K562 treated with DMSO at 1 percent for 12 hours (cell line): Measurements from ENCODE around the gene STOML2. TPM values are rescaled to one million over a fixed set of nuclear protein-coding genes. Genes with fewer than 3 reads are reported as not detected.

ENCODE experiments used
- total RNA-seq: library from RNA; unstranded; fragments of 300-600 nt; gene quantifications from 2 replicates; pipeline ENCODE4 v1.2.3, GENCODE V29; 2022; ENCODE audit not compliant: insufficient read depth

Gene STOML2, protein sequence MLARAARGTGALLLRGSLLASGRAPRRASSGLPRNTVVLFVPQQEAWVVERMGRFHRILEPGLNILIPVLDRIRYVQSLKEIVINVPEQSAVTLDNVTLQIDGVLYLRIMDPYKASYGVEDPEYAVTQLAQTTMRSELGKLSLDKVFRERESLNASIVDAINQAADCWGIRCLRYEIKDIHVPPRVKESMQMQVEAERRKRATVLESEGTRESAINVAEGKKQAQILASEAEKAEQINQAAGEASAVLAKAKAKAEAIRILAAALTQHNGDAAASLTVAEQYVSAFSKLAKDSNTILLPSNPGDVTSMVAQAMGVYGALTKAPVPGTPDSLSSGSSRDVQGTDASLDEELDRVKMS
- 135 and 175 TPM in 2 replicates for total RNA-seq

DNA sequence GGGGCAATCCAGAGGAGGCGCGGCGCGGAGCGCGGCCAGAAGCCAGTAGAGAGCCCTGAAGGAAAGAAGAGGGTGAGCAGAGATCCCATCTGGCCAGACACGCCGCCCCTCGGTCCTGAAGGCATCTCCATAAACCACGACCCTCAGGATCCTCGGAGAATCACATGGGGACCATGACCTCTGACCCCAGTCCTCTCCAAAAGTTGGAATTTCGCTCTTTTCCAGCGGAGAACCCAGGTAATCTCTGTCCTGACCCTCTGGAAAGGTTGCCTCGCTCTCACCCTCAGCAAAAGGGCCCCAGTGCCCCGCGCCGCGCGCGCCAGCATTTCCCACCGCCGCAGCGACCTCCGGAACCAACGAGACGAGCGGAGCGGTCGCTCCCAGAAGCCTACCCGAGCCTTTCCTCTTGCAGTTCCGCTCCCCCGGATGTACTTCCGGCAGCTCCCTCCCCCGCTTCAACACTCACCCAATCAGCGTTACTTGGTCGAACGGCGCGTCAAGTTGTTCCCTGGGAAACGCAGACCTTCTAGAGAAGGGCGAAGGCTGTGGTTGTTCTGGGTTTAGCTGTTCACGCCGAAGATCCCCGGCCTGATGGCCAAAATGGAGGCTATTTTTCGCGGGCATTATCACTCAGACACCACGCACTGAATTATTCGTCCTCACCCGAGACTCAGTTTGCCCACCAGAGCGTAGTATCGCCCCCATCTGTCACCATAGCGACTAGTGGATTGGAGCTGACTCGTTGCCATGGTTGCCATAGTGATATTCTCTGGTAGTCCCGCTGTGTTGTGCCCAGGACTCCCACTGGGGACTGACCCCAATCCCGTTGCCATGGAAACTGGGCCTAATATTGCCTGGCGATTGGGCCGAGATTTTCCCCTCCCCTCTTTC, at the start of gene STOML2:
TSS of gene STOML2 (minus strand) at position 363 of the 891 bp plus-strand sequence. CDS start at position 326, 37 bp downstream.

DNA sequence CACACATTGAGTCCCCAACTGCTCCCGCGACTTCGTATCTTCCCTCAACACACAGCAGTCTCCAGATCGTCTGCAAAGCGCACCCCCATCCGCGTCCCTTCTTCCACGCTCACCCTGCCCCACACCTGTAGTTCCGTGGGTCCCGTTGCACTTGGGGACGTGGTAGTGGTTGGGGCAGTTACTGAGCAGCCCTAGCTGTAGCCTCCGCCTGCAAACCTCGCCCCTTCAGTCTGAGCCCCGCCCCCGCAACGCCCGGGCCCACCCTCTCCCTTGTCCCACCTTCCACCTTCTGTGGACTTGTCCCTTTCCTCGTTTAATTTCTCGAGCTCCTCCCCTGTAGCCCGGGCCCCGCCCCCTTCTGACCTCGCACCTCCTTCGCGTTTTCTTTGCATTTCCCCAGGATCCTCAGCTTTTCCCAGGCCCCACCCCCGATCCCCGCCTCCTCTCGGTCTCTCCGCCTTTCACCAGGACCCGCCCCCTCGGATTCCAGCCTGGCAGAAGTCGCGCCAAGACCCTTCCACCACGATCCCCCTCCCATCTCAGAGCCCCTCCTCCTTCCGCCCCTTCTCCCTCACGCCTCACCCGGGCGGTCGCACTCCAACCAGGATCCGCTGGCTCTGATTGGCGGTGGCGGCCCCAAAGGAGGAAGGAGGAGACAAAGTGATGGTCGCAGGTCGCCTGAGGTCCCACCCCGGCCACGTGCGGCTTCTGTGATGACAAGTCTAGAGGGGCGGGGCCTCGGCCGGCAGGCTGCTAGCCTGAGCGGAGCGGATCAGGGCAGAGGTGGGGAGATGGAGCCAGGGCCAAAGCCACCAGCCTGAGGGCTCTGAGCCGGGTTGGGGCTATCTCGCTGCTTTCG, 13.0 kb upstream of the STOML2 start, which contains the start of gene ATOSB:
TSS of gene ATOSB (minus strand) at position 183 of the 859 bp plus-strand sequence. CDS start 7,588 bp downstream, outside the sequence.

DNA sequence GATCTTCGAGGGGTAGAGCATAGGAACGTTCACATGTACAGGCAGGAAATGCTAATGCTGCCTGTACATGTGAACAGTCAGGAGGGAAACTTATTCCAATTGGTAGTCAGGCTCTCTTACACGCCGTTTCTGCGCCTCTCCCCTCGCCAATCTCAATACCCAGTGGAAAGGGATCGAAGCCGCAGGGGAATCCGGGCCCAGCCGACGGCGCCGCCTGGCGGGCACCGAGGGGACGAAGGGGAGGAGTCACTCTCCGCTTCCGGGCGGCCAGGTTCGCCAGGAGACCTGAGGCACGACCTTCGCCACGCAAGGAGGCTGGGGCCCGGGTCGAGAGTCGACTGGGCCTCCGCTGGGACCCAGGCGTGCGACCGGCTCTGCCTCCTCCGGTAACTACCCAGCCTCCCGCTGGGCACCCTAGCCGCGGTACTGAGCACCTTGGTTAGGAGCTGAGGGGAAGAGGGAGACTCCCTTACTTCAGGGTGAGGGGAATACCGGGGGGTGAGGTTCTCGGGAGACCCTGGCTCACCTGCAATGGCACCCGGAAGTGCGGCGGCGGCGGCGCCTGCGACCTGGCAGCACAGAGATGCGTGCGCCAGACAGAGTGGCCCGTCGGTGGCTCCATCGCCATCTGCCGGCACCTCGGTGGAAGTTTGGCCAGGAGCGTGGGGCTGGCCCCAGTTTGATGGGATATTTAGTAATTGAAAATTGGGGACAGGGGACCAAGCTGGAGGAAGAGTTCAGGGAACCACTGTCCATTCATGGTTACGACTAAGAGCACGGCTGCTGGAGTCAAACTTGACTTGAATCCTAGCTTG, 6.7 kb downstream of the STOML2 start, which contains the start of gene PIGO:
TSS of gene PIGO (minus strand) at position 557 of the 815 bp plus-strand sequence. CDS start 1,026 bp downstream, outside the sequence.

DNA sequence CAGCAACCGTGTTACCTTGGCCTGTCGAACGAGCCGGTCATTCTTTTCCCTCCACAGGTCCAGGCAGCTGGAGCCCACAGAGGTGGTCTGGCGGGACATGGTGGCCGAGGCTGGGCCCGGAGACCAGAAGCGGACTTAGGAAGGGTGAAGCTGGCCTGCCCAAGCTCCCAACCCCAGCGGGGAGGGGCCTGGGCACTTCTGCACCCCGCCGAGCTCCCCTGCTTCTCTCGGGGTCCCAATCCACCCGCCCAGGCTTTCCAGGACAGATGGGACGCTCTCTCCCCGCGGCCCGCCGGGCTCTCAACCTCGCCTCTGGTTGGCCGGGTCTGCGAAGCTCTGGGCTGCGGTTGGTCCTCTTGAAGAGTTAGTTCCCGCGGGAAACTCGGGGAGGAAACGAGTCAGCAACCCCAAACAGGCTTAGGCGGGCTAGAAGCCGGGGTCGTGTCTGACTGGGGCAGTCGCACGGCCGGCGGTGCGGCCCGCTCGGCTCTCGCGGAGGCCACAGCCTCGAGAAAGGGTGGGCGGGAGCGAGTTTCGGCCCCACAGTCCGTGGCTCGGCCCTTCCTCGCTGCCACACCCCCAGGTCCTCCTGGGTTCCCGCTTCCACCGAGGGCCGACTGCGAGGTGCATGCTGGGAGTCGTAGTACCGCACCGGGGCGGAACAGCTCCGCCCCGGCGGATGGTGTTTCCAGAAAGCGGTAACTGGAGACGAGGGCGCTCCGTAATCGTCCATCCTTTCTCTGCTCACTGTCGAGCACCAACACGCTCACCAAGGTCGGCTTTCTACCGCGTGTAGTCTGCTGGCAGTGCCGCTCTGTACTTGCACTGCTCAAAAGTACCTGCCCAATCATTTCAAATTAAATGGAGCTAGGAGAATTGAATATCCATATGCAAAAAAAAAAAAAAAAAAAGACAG, 23.2 kb downstream of the STOML2 start, which contains the start of gene FANCG:
TSS of gene FANCG (minus strand) at position 517 of the 916 bp plus-strand sequence. CDS start at position 99, 418 bp downstream.

DNA sequence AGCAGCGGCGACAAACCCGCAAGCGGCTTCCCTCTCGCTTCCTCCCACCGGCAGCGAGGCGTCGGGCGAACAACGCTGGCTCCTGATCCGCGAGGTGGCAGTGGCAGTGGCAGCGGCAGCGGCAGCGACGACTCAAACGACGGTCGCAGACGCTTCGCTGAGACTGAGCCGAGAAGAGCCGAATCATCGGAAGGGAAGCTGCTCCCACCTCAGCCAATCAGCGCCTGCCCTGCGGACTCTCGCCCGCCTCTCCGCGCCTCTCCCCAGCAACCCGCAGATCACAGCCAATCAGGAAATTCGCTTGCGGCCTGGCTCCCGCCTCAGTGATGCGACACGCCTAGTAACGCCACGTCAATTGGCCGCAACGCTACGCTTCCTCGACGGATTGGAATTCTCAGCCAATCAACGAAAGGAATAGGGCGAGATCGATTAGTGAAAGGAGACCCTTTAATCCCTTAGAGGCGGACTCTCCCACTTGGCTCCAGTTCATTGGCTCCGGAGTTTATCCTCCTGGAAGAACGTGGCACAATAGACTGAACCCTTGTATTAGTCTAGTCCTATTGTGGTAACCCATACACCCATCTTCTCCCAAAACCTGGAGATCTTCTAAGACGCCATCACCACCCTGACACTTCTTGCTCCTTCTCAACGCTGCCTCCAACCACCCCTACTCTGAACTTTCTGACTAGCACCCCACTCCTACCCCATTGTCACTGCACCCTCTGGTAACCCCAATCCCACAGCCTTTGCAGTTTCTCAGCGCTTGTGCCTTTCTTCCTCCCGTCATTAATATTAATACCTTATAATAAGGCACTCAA, 30.3 kb downstream of the STOML2 start, which contains the start of gene VCP:
TSS of gene VCP (minus strand) at position 165 of the 818 bp plus-strand sequence. CDS start 272 bp downstream, outside the sequence.

Other genes starting within 250 kb of the STOML2 start
- gene PHF24, start 144.8 kb downstream of the STOML2 start, total RNA-seq: 0.39 and 0.68 TPM in 2 replicates
- gene DNAJB5, start 113.4 kb downstream of the STOML2 start, total RNA-seq: 1.9 and 5.3 TPM in 2 replicates
- gene VCP, start 30.5 kb downstream of the STOML2 start, total RNA-seq: 133 and 207 TPM in 2 replicates
- gene FANCG, start 23.2 kb downstream of the STOML2 start, total RNA-seq: 17.9 and 24.9 TPM in 2 replicates
- 6.2 and 11.2 TPM in 2 replicates for gene PIGO, start 6.5 kb downstream of the STOML2 start, total RNA-seq
- gene ATOSB, start 12.7 kb upstream of the STOML2 start, total RNA-seq: 4.7 and 7.6 TPM in 2 replicates
- gene UNC13B, start 58.9 kb upstream of the STOML2 start, total RNA-seq: 5.9 and 16.9 TPM in 2 replicates